HepG2 (cell line): ENCODE measurements around the gene SPNS2. TPM values are rescaled to one million over a fixed set of nuclear protein-coding genes. Genes with fewer than 3 reads are reported as not detected.

Experiments
- ATAC-seq: fragments of 200-7000 bp; cut with Tn5 transposase; 3 replicates; pipeline ENCODE4 v1.9.1; 2020; ENCODE audit warnings: mild to moderate bottlenecking, moderate library complexity
- BruUV-seq: library from RNA; stranded (reverse); fragments of 400-500 nt; replicated peaks from 2 replicates; lab custom pipeline; 2021; lab: Mats Ljungman, UMichigan
- CTCF ChIA-PET: fragments of 300-600 bp; formaldehyde crosslinking; extraction: SDS; loops from one replicate; lab custom pipeline; 2021; ENCODE audit warnings: low total read pairs, inconsistent platforms, low intra/inter-chr PET ratio; lab: Yijun Ruan, JAX
- POLR2A ChIA-PET: fragments of 350-600 bp; sonication (Branson Sonifier 250); formaldehyde crosslinking; loops from one replicate; lab custom pipeline; 2020; ENCODE audit warnings: antibody characterized with exemption, inconsistent platforms; lab: Yijun Ruan, JAX
- DNase-seq: peaks from one replicate; pipeline ENCODE4 v3.0.0-alpha.2; 2015; ENCODE audit warnings: low spot score
- FAIRE-seq: peaks from 3 replicates; lab custom pipeline; 2011; peaks lifted over from hg19 to GRCh38; lab: Jason Lieb, UNC
- H2AFZ ChIP-seq: one replicate; pipeline ENCODE4 v1.6.1; 2011; ENCODE audit warnings: low read length, inconsistent platforms
- H3K27ac ChIP-seq: fragments of 300-600 bp; 3 replicates; pipeline ENCODE4 v1.8.0; 2011; ENCODE audit warnings: mixed run types, mild to moderate bottlenecking, mixed read lengths, low read length, inconsistent platforms; ENCODE audit not compliant: insufficient read depth; ENCODE audit errors: extremely low read length
- H3K27me3 ChIP-seq, 2 experiments: fragments of 200-600 bp in 1 of 2; 2 replicates in 1 of 2; 3 replicates in 1 of 2; pipeline versions ENCODE4 v1.6.0 to v1.8.0; 2011; ENCODE audit warnings: low read length in 2 of 2, mild to moderate bottlenecking in 2 of 2, moderate library complexity in 2 of 2, inconsistent platforms in 1 of 2; ENCODE audit not compliant: insufficient read depth in 2 of 2, control insufficient read depth in 1 of 2
- H3K36me3 ChIP-seq, 2 experiments: fragments of 200-600 bp in 1 of 2; replicated peaks in 1 of 2; 2 replicates in 1 of 2; 3 replicates in 1 of 2; pipeline versions ENCODE4 v1.5.1 to v1.8.0; 2011; ENCODE audit warnings: low read length in 2 of 2, inconsistent platforms in 1 of 2; ENCODE audit not compliant: insufficient read depth in 2 of 2, control insufficient read depth in 1 of 2
- H3K4me1 ChIP-seq: 2 replicates; pipeline ENCODE4 v1.5.1; 2012; ENCODE audit warnings: low read length, inconsistent platforms; ENCODE audit not compliant: insufficient read depth
- H3K4me2 ChIP-seq: 2 replicates; pipeline ENCODE4 v1.6.0; 2011; ENCODE audit warnings: low read depth, low read length, inconsistent platforms
- H3K4me3 ChIP-seq, 3 experiments: fragments of 200-600 bp in 1 of 3; sonication (generic), shearing (Covaris generic) in 1 of 3; replicated peaks in 1 of 3; 2 replicates each; pipeline ENCODE4 v1.5.1; 2011 to 2016; ENCODE audit warnings: low read length in 3 of 3, inconsistent platforms in 2 of 3, low read depth in 2 of 3, mild to moderate bottlenecking in 2 of 3, control low read depth in 1 of 3, mixed read lengths in 1 of 3; ENCODE audit not compliant: insufficient read depth in 1 of 3
- H3K79me2 ChIP-seq: one replicate; pipeline ENCODE4 v1.6.1; 2011; ENCODE audit warnings: low read length, inconsistent platforms; ENCODE audit not compliant: insufficient read depth
- H3K9ac ChIP-seq: 2 replicates; pipeline ENCODE4 v1.6.0; 2011; ENCODE audit warnings: mild to moderate bottlenecking, low read depth, low read length, inconsistent platforms; ENCODE audit not compliant: insufficient read depth
- H3K9me3 ChIP-seq: 2 replicates; pipeline ENCODE4 v1.5.1; 2012; ENCODE audit warnings: mild to moderate bottlenecking, low read length
- H4K20me1 ChIP-seq: 2 replicates; pipeline ENCODE4 v1.6.0; 2011; ENCODE audit warnings: inconsistent platforms, mild to moderate bottlenecking, low read length, moderate library complexity; ENCODE audit not compliant: insufficient read depth
- ARNTL ChIP-seq: sonication (generic); formaldehyde crosslinking; IDR thresholded peaks from 2 replicates; pipeline ENCODE4 v1.4.0; 2020; ENCODE audit warnings: mild to moderate bottlenecking, missing genetic modification reagents
- DPF2 ChIP-seq: sonication (generic); formaldehyde crosslinking; IDR thresholded peaks from 2 replicates; pipeline ENCODE4 v1.4.0; 2020; ENCODE audit warnings: mild to moderate bottlenecking, low read depth, missing genetic modification reagents, borderline replicate concordance
- E2F2 ChIP-seq: sonication (generic); formaldehyde crosslinking; IDR thresholded peaks from 2 replicates; pipeline ENCODE4 v1.4.0; 2020; ENCODE audit warnings: missing genetic modification reagents, borderline replicate concordance
- FOXK2 ChIP-seq: fragments of 450-650 bp; IDR thresholded peaks from 2 replicates; pipeline ENCODE4 v1.6.1; 2016
- HOMEZ ChIP-seq: IDR thresholded peaks from 2 replicates; pipeline ENCODE4 v1.6.1; 2016; ENCODE audit warnings: low read depth
- JUND ChIP-seq: sonication (generic); formaldehyde crosslinking; IDR thresholded peaks from 2 replicates; pipeline ENCODE4 v1.8.0; 2022; ENCODE audit warnings: mild to moderate bottlenecking, missing genetic modification reagents
- MAX ChIP-seq: IDR thresholded peaks from 2 replicates; pipeline ENCODE4 v1.6.1; 2012; ENCODE audit warnings: inconsistent platforms
- NFKB2 ChIP-seq: sonication (generic); formaldehyde crosslinking; IDR thresholded peaks from 2 replicates; pipeline ENCODE4 v1.4.0; 2020; ENCODE audit warnings: missing genetic modification reagents, borderline replicate concordance
- PAX8 ChIP-seq: sonication (generic); formaldehyde crosslinking; IDR thresholded peaks from 2 replicates; pipeline ENCODE4 v1.8.0; 2022; ENCODE audit warnings: mild to moderate bottlenecking, missing genetic modification reagents, borderline replicate concordance
- PITX1 ChIP-seq: sonication (generic); formaldehyde crosslinking; IDR thresholded peaks from 2 replicates; pipeline ENCODE4 v1.5.1; 2020; ENCODE audit warnings: mild to moderate bottlenecking, missing genetic modification reagents
- RBFOX2 ChIP-seq: fragments of 200-400 bp; formaldehyde crosslinking; IDR thresholded peaks from 2 replicates; pipeline ENCODE4 v1.6.1; 2017; ENCODE audit warnings: low read depth, mild to moderate bottlenecking, low read length
- STAG1 ChIP-seq: sonication (generic); formaldehyde crosslinking; IDR thresholded peaks from 2 replicates; pipeline ENCODE4 v1.4.0; 2020; ENCODE audit warnings: missing genetic modification reagents
- ZNF496 ChIP-seq: sonication (generic); formaldehyde crosslinking; IDR thresholded peaks from 2 replicates; pipeline ENCODE4 v1.8.1; 2023; ENCODE audit warnings: mild to moderate bottlenecking, moderate library complexity, missing genetic modification reagents; ENCODE audit not compliant: insufficient replicate concordance
- ZNF878 ChIP-seq: sonication (generic); formaldehyde crosslinking; IDR thresholded peaks from 2 replicates; pipeline ENCODE4 v1.8.1; 2023; ENCODE audit warnings: mild to moderate bottlenecking, missing genetic modification reagents, moderate library complexity
- WGBS: methylation state at CpG from one replicate; pipeline ENCODE4 v1.1.6; 2017; ENCODE audit warnings: low lambda C conversion rate; 5-methylcytosine and 5-hydroxymethylcytosine counted together
- in situ Hi-C: cut with HindIII; loops from 2 replicates; pipeline ENCODE4 v1.10.0; 2017; ENCODE audit warnings: low pct_unique_long_range_greater_than_20kb; ENCODE audit not compliant: extremely low pct_ligation_motif_present
- intact Hi-C: fragments of 100-400 bp; cut with micrococcal nuclease; formaldehyde crosslinking; loops from one replicate; pipeline ENCODE4 v1.10.0; 2022; ENCODE audit not compliant: unreplicated experiment
- polyA plus RNA-seq, 8 experiments: library from polyadenylated mRNA; depleted of rRNA in 3 of 8; stranded (reverse) in 7 of 8; unstranded in 1 of 8; fragments of >200 nt; fragmentation: Illumina TruSeq in 4 of 8; extraction: Trizol in 4 of 8; gene quantifications; 2 replicates each; pipeline versions ENCODE4 v1.2.1 to v1.2.3, GENCODE V29; 2011 to 2016; ENCODE audit warnings: low read depth in 4 of 8, missing spikeins in 1 of 8, mixed read lengths in 1 of 8; ENCODE audit not compliant: insufficient read depth in 1 of 8
- total RNA-seq, 5 experiments: library from RNA; depleted of rRNA; stranded (reverse); fragments of >200 nt; fragmentation: Illumina TruSeq; extraction: Trizol; gene quantifications; 2 replicates each; pipeline ENCODE4 v1.2.3, GENCODE V29; 2016; ENCODE audit warnings: low read depth in 1 of 5
- TF ChIP-seq, protein P1 (sequence below): IDR thresholded peaks from 2 replicates; pipeline ENCODE4 v1.6.1; 2018; ENCODE audit warnings: missing genetic modification reagents, mild to moderate bottlenecking, missing compliant biosample characterization

SPNS2 gene
- total and polyA plus RNA-seq, 2 of the 13 experiments (the other 11 are each of a cell fraction or from before 2014, with no cell fraction given) = 0.01 TPM; not detected in 1

DNA sequence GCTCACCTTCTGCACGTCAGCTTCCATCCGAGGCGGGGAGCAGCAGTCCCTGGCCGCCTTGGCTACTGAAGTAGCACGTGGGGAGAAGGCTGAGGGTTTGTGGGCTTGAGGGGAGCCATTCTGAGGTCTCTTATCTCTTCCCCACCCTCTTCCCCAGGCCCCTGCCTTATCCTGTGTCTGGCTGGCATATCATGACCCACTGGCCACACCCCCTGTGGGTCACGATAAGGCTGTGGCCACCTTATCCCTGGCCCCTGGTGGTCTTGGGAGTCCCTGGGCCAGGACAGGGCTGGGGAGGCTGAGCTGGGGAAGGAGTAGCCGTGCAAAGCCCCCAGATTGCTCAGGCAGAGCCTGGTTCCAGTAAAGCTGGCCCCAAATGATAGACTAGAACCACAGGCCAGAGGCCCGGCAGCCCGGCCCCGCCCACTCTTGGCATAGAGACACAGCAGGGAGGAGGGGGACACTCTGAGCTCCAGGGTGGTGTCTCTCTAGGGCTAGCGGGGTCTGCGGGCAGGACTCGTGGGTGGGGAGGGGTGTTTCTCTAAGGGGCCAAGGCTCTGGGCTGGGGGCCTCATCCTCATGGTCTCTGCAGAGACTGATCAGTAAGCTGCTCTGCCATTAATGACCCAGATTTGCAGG lies 7.6 kb downstream of the SPNS2 start (continued):
- TF ChIP-seq E2F2 (no peak), RBFOX2 (no peak), FOXK2 (no peak), STAG1 (CRISPR knock-in tag) (no peak), PAX8 (CRISPR knock-in tag) (no peak)
- TF ChIP-seq, protein P1, sequence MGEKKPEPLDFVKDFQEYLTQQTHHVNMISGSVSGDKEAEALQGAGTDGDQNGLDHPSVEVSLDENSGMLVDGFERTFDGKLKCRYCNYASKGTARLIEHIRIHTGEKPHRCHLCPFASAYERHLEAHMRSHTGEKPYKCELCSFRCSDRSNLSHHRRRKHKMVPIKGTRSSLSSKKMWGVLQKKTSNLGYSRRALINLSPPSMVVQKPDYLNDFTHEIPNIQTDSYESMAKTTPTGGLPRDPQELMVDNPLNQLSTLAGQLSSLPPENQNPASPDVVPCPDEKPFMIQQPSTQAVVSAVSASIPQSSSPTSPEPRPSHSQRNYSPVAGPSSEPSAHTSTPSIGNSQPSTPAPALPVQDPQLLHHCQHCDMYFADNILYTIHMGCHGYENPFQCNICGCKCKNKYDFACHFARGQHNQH = no peak

DNA sequence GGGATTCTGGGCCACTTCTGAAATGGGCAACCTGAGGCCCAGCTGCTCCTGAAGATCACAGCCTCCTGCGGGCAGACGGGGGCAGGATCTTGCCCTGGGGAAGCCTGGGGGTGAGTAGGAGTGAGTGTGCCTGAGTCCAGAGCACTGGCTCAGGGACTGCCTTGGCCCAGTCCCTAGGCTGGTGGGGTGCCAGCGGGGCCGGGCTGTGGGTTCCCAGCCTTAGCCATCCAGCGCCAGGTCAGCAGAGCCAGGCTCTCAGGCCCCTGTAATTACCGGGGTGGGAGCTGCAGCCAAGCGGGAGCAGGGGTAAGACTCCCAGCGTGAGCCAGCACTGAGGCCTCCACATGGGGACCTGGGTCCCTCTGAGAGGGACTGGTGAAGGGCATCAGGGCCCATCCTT lies 8.2 kb downstream of the SPNS2 start:
- intact Hi-C loops = no loop called here
- DNase-seq (no peak), FAIRE-seq (no peak), ATAC-seq (no peak)
- no peaks in the 10 kb centered on the region for H3K79me2 ChIP-seq
- TF ChIP-seq MAX = no peak
- TF ChIP-seq ZNF496 (CRISPR knock-in tag) = no peak
- TF ChIP-seq HOMEZ (CRISPR knock-in tag) = no peak
- TF ChIP-seq PITX1 (CRISPR knock-in tag) = no peak
- no peak for TF ChIP-seq ARNTL
- no peak for TF ChIP-seq NFKB2
- TF ChIP-seq ZNF878 = no peak
- no peak for TF ChIP-seq DPF2 (CRISPR knock-in tag)
- TF ChIP-seq JUND (CRISPR knock-in tag) = no peak
- no peak overlapping the region for H3K4me3 ChIP-seq
- POLR2A ChIA-PET = no interaction called here
- H2AFZ ChIP-seq = no peak overlapping the region
- no peak overlapping the region for H3K9ac ChIP-seq
- in situ Hi-C loops = no loop called here
- H3K4me2 ChIP-seq = no peak overlapping the region
- peaks cover 7 to 69% of the 10 kb centered on the region in 2 experiments for H3K27me3 ChIP-seq
- no peaks in the 10 kb centered on the region for H3K4me1 ChIP-seq
- 70% methylated on average over 2 of the region's 8 CpGs for WGBS
- H4K20me1 ChIP-seq = 0 out of 2 replicates have a peak, but pooled peaks cover 6% of the 10 kb centered on the region
- BruUV-seq = no TSS peak
- no peak overlapping the region for H3K27ac ChIP-seq
- no peaks in the 10 kb centered on the region for H3K36me3 ChIP-seq
- CTCF ChIA-PET = no interaction called here
- no peaks in the 10 kb centered on the region for H3K9me3 ChIP-seq
